ENCODE results near the gene CALD1. TPM values are rescaled to one million over a fixed set of nuclear protein-coding genes. Genes with fewer than 3 reads are reported as not detected.

Gene CALD1
- total RNA-seq, 1 experiment from 2014 or later: 107 TPM

GRCh38 chr7:134777908-134778580, 1.4 kb upstream of the CALD1 start:
- no peak overlapping the region for H2BK20ac ChIP-seq (ENCODE audit: low read depth, low read length, poor library complexity, severe bottlenecking)
- H3K23ac ChIP-seq (ENCODE audit: insufficient read length, low read depth, low read length): no peak overlapping the region
- peak overlapping the region; percentile 62 for H3T11ph ChIP-seq (ENCODE audit: low read length)
- H3K27ac ChIP-seq (ENCODE audit: insufficient read length, low read depth, low read length): peak overlapping the region; percentile 92
- H3K4me1 ChIP-seq (ENCODE audit: insufficient read depth, low read length): peaks cover 5% of the 10 kb centered on the region
- peaks cover 3% of the 10 kb centered on the region for H3K23me2 ChIP-seq (ENCODE audit: insufficient read length, low read depth, low read length, poor library complexity, severe bottlenecking)
- H2BK15ac ChIP-seq (ENCODE audit: low read depth, low read length): no peak overlapping the region
- no peak overlapping the region; the same call in 1 of the 2 replicates for H3K14ac ChIP-seq (ENCODE audit: insufficient read depth, low read length)
- H4K91ac ChIP-seq (ENCODE audit: insufficient read length, low read depth, low read length): no peak overlapping the region
- H3K79me1 ChIP-seq (ENCODE audit: insufficient read depth, low read depth, low read length, poor library complexity, severe bottlenecking): no peaks in the 10 kb centered on the region
- no peak overlapping the region for H4K8ac ChIP-seq (replicated peaks; ENCODE audit: insufficient read length, low read depth, low read length)
- TF ChIP-seq CTCF (conservative IDR thresholded peaks at IDR 0.05): no peak
- H3K27ac Mint-ChIP-seq: peak overlapping the region; percentile 75 to 98 (median 78); a peak in 3 of 7 replicates
- H3K27me3 Mint-ChIP-seq (ENCODE audit: low read depth): no peaks in the 10 kb centered on the region
- H3K4me1 Mint-ChIP-seq: peaks cover 46 to 52% of the 10 kb centered on the region in 2 experiments
- H4K20me1 ChIP-seq (ENCODE audit: control insufficient read depth, insufficient read depth, insufficient read length): no peaks in the 10 kb centered on the region
- H3K36me3 Mint-ChIP-seq (ENCODE audit: insufficient read depth in 1 of 3, low read depth in 3 of 3): peaks cover 0 to 6% (median 3%) of the 10 kb centered on the region in 3 experiments; a peak in 1 of 7 replicates
- no peak for DNase-seq
- no peak overlapping the region for H3K18ac ChIP-seq (ENCODE audit: insufficient read length, low read depth, low read length)
- H4K5ac ChIP-seq (ENCODE audit: insufficient read length, low read depth, low read length): no peak overlapping the region
- H3K4ac ChIP-seq (ENCODE audit: low read depth, low read length): no peak overlapping the region
- H2BK120ac ChIP-seq (ENCODE audit: low read depth, low read length, poor library complexity, severe bottlenecking): no peak overlapping the region
- peak overlapping the region; percentile 75 for H3K4me2 ChIP-seq (ENCODE audit: insufficient read depth, insufficient read length, low read length)
- H3K27me3 ChIP-seq (ENCODE audit: insufficient read depth, low read length): no peaks in the 10 kb centered on the region
- no peak overlapping the region for H2AFZ ChIP-seq (ENCODE audit: low read length)
- no CpG with 5 or more reads among the region's 2 CpGs for WGBS (ENCODE audit: extremely low coverage, insufficient read length, low lambda C conversion rate)
- no peak overlapping the region for H3K9ac ChIP-seq (ENCODE audit: extremely low read depth, insufficient read length, low read length)
- H2AK5ac ChIP-seq (ENCODE audit: insufficient read length, low read length): no peak overlapping the region
- H3K79me2 ChIP-seq (ENCODE audit: insufficient read depth, low read length): peaks cover 27% of the 10 kb centered on the region; the same call in 1 of the 2 replicates
- H3K56ac ChIP-seq (ENCODE audit: insufficient read length, low read depth, low read length): no peak overlapping the region
- no peak overlapping the region for H2BK5ac ChIP-seq (ENCODE audit: insufficient read length, low read length)
- no peaks in the 10 kb centered on the region for H3K9me3 ChIP-seq (ENCODE audit: control insufficient read depth, low read depth, low read length)
- H3K9me3 Mint-ChIP-seq: no peaks in the 10 kb centered on the region
- no peak overlapping the region for H2BK12ac ChIP-seq (ENCODE audit: insufficient read length, low read depth, low read length)
- H3K4me3 Mint-ChIP-seq: no peak overlapping the region

Measured in H9 (cell line).